Measurements from ENCODE around the gene MAGEA10. TPM values are rescaled to one million over a fixed set of nuclear protein-coding genes. Genes with fewer than 3 reads are reported as not detected.
"Not testable (repeated sequence)": the region's sequence is repeated elsewhere in the genome, so short reads cannot be mapped to it uniquely, and the experiment has no call there.

Gene MAGEA10
- total RNA-seq, 1 donor from 2014 or later = not detected

- TF ChIP-seq CTCF (conservative IDR thresholded peaks at IDR 0.05) = no peak
- peaks cover 14% of the 10 kb centered on the region for H3K9me3 Mint-ChIP-seq
- H3K36me3 Mint-ChIP-seq (ENCODE audit: low read depth) = no peaks in the 10 kb centered on the region
- no peaks in the 10 kb centered on the region for H3K27me3 Mint-ChIP-seq (ENCODE audit: low read depth)
- no peak for DNase-seq (ENCODE audit: low read depth, low spot score)
- no peak overlapping the region for H3K4me3 Mint-ChIP-seq
- H3K27ac Mint-ChIP-seq (ENCODE audit: unreplicated experiment) = no peak overlapping the region
- no peaks in the 10 kb centered on the region for H3K4me1 Mint-ChIP-seq
Measured at GRCh38 chrX:152149648-152150047, 11.3 kb upstream of the MAGEA10 start.

GRCh38 chrX:152139589-152139988 lies 1.2 kb upstream of the MAGEA10 start:
- no peaks in the 10 kb centered on the region for H3K4me1 Mint-ChIP-seq
- no peak for TF ChIP-seq CTCF (conservative IDR thresholded peaks at IDR 0.05)
- H3K27me3 Mint-ChIP-seq (ENCODE audit: low read depth) = no peaks in the 10 kb centered on the region
- DNase-seq (ENCODE audit: low read depth, low spot score) = no peak
- no peak overlapping the region for H3K27ac Mint-ChIP-seq (ENCODE audit: unreplicated experiment)
- H3K36me3 Mint-ChIP-seq (ENCODE audit: low read depth) = no peaks in the 10 kb centered on the region
- H3K9me3 Mint-ChIP-seq = no peaks in the 10 kb centered on the region
- H3K4me3 Mint-ChIP-seq = no peak overlapping the region

- DNase-seq (ENCODE audit: low read depth, low spot score) = no peak
- no peak overlapping the region for H3K27ac Mint-ChIP-seq (ENCODE audit: unreplicated experiment)
- no peak overlapping the region for H3K4me3 Mint-ChIP-seq
- H3K9me3 Mint-ChIP-seq = no peaks in the 10 kb centered on the region
- H3K27me3 Mint-ChIP-seq (ENCODE audit: low read depth) = no peaks in the 10 kb centered on the region
- no peaks in the 10 kb centered on the region for H3K36me3 Mint-ChIP-seq (ENCODE audit: low read depth)
- no peaks in the 10 kb centered on the region for H3K4me1 Mint-ChIP-seq
- no peak for TF ChIP-seq CTCF (conservative IDR thresholded peaks at IDR 0.05)
Measured at GRCh38 chrX:152137771-152138387, 498 bp downstream of the MAGEA10 start.

DNA sequence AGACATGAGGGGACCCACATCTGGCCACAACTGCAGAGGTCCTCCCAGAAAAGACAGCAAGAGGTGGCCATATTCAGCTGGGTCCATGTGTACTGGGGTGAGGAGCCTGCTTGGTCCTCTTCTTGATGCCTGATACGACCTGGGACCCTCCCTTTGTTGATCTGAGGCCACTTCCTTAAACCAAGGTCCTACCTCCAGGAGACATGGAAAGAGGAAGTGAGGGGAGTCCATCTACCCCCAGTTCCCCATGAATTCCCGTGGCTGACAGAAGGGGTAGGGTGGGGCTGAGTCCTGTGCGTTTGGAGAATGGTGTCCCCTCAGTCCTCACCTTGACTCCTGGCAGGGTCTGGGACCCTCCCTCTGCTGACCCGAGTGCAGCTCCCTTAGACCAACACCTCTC lies 2.1 kb downstream of the MAGEA10 start:
- no peaks in the 10 kb centered on the region for H3K9me3 Mint-ChIP-seq
- H3K4me1 Mint-ChIP-seq = no peaks in the 10 kb centered on the region
- DNase-seq (ENCODE audit: low read depth, low spot score) = no peak
- no peak for TF ChIP-seq CTCF (conservative IDR thresholded peaks at IDR 0.05)
- no peaks in the 10 kb centered on the region for H3K27me3 Mint-ChIP-seq (ENCODE audit: low read depth)
- H3K4me3 Mint-ChIP-seq = no peak overlapping the region
- no peak overlapping the region for H3K27ac Mint-ChIP-seq (ENCODE audit: unreplicated experiment)
- no peaks in the 10 kb centered on the region for H3K36me3 Mint-ChIP-seq (ENCODE audit: low read depth)

- Mint-ChIP-seq H3K27me3 (ENCODE audit: low read depth) (no peaks in the 10 kb centered on the region), H3K36me3 (ENCODE audit: low read depth) (no peaks in the 10 kb centered on the region), H3K27ac (ENCODE audit: unreplicated experiment) (no peak overlapping the region), H3K4me1 (no peaks in the 10 kb centered on the region), H3K9me3 (no peaks in the 10 kb centered on the region), H3K4me3 (no peak overlapping the region)
- TF ChIP-seq CTCF (conservative IDR thresholded peaks at IDR 0.05) = no peak
- DNase-seq (ENCODE audit: low read depth, low spot score) = no peak
Measured at GRCh38 chrX:152131525-152131924, 6.9 kb downstream of the MAGEA10 start.

- H3K4me3 Mint-ChIP-seq; H3K36me3 Mint-ChIP-seq (ENCODE audit: low read depth); H3K4me1 Mint-ChIP-seq; DNase-seq (ENCODE audit: low read depth, low spot score); H3K27ac Mint-ChIP-seq (ENCODE audit: unreplicated experiment); H3K9me3 Mint-ChIP-seq; H3K27me3 Mint-ChIP-seq (ENCODE audit: low read depth): not testable (repeated sequence)
Measured at GRCh38 chrX:152129069-152129844, 9.1 kb downstream of the MAGEA10 start.
